ENCODE results near the gene GBE1. TPM values are rescaled to one million over a fixed set of nuclear protein-coding genes. Genes with fewer than 3 reads are reported as not detected.

Gene GBE1
- total and polyA plus RNA-seq, 8 donors: 3.7 to 14.1 (median 9.0) TPM

DNA sequence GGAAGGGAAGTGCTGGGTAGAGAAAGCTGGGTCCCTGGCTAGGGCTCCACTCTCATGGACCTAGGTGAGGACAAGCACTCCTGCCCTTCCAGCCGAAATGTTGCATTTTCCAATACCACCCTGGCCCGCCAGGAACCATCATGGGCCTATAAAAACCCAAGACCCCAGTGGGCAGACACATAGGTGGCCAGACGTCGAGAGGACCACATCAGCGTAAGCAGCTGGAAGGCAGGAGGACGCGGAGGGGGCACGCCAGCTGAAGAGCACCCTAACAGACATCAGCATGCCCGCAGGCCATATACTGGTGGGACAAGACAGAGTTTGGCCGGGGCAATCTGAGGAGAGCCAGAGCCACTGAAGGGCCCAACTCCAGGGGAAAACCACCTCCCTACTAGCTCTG is 98.3 kb downstream of the GBE1 start:
- DNase-seq (peak in 1 of 6 donors; percentile 41), FAIRE-seq (no peak), ATAC-seq (no peak)
- TF ChIP-seq, protein P1, sequence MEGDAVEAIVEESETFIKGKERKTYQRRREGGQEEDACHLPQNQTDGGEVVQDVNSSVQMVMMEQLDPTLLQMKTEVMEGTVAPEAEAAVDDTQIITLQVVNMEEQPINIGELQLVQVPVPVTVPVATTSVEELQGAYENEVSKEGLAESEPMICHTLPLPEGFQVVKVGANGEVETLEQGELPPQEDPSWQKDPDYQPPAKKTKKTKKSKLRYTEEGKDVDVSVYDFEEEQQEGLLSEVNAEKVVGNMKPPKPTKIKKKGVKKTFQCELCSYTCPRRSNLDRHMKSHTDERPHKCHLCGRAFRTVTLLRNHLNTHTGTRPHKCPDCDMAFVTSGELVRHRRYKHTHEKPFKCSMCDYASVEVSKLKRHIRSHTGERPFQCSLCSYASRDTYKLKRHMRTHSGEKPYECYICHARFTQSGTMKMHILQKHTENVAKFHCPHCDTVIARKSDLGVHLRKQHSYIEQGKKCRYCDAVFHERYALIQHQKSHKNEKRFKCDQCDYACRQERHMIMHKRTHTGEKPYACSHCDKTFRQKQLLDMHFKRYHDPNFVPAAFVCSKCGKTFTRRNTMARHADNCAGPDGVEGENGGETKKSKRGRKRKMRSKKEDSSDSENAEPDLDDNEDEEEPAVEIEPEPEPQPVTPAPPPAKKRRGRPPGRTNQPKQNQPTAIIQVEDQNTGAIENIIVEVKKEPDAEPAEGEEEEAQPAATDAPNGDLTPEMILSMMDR (IDR thresholded peaks at IDR 0.05): no peak
- WGBS, 2 donors: 97 to 99% methylated on average over 10 of the region's 10 CpGs
- Histone ChIP-seq H3K9me3 (no peaks in the 10 kb centered on the region), H3K4me1 (peaks cover 0 to 7% (median 6%) of the 10 kb centered on the region in 3 donors), H3K27ac (no peak overlapping the region), H3K36me3 (no peaks in the 10 kb centered on the region), H3K4me3 (no peak overlapping the region), H3K27me3 (no peaks in the 10 kb centered on the region)
- intact Hi-C loops (cut with DNase I): loop anchor here in 1 of 3 donors (10.0 kb wide), 1 partner anchor 472 kb away; no protein-coding TSS in a partner anchor

DNA sequence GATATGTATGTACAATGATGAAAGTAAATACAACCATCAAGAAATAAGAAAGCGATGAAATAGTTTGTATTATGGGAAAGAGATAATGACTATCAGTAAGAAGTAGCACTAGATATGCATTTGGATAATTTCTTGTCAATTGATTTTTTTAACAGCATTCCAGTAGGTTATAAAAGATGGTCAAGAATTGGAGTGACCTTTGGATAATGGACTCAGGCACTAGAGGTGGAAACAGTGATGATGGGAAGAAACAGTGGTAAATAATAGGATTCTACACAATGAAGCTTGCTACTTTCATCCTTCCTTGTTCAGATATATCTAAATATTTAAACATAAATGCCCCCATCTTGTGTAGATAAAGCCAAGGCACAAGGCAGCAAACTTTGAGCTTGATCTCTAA is 101.4 kb downstream of the GBE1 start:
- DNase-seq (no peak), FAIRE-seq (no peak), ATAC-seq (no peak)
- Histone ChIP-seq H3K27ac (no peak overlapping the region), H3K36me3 (no peaks in the 10 kb centered on the region), H3K9me3 (no peaks in the 10 kb centered on the region), H3K4me3 (no peak overlapping the region), H3K27me3 (no peaks in the 10 kb centered on the region), H3K4me1 (peaks cover 0 to 8% (median 7%) of the 10 kb centered on the region in 3 donors)
- 89 to 96% methylated on average over 1 of the region's 1 CpG for WGBS, 2 donors
- intact Hi-C loops (cut with DNase I): loop anchor here in 1 of 3 donors (10.0 kb wide), 1 partner anchor 475 kb away; no protein-coding TSS in a partner anchor
- TF ChIP-seq, protein P1 (IDR thresholded peaks at IDR 0.05): no peak

DNA sequence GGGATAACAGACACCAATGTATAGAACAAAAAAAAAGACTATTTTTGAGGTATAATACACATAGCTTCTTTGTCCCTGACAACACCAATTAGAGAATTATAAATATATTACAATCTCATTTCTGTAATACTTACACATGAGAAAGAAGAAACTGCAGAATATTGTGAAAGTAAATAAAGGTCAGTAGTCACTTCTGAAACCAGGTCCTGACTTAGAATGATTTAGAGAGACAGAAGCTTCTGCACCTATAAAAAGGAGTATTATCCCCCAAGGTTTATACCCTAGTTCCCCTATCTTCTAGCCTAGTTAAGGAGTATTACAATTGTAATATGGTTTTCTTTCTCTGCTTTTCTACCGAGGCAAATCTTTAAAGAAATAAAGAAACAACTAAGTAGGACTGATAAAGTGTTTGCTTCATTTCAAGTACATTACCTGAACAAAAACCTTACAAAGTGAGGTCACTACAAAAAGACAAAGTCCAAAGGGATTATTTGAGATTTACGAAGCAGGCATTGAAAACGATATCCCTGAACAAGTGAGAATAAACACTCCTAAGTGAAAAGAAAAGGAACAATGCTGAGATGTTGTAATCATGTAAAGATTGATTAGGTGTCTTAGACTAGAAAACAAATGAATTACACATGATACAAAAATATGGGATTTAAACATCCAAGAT is 103.0 kb downstream of the GBE1 start:
- FAIRE-seq (peak; percentile 34), ATAC-seq (no peak), DNase-seq (no peak)
- 19 to 23% methylated on average over 3 of the region's 3 CpGs for WGBS, 2 donors
- TF ChIP-seq, protein P1 (IDR thresholded peaks at IDR 0.05): no peak
- H3K4me1 ChIP-seq: peaks cover 0 to 8% (median 7%) of the 10 kb centered on the region in 3 donors
- H3K36me3 ChIP-seq: no peaks in the 10 kb centered on the region
- no peaks in the 10 kb centered on the region for H3K9me3 ChIP-seq
- no peaks in the 10 kb centered on the region for H3K27me3 ChIP-seq
- intact Hi-C loops (cut with DNase I): no loop called here
- no peak overlapping the region for H3K4me3 ChIP-seq
- H3K27ac ChIP-seq: no peak overlapping the region

DNA sequence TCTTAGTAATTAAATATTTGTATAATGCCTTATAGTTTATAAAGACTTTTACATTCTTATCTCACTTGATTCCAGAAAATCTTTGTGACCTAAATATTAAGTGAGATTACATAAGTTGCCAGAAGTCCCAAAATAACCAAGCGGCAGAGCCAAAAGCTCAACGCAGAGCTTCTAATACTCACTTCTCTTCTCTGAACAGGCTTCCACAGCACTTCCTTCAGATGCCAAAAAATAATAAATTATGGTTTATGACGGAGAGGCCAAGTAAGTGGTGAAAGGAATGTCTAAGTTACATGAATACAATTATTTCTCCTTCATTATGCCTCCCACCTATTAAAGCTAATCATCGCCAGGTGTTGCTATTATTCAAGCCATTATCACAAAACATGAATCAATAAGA is 110.3 kb downstream of the GBE1 start:
- no peak overlapping the region for H3K27ac ChIP-seq
- FAIRE-seq (no peak), ATAC-seq (no peak), DNase-seq (no peak)
- H3K4me3 ChIP-seq: no peak overlapping the region
- H3K9me3 ChIP-seq: no peaks in the 10 kb centered on the region
- intact Hi-C loops (cut with DNase I): no loop called here
- WGBS, 2 donors: 72 to 79% methylated on average over 4 of the region's 4 CpGs
- H3K27me3 ChIP-seq: no peaks in the 10 kb centered on the region
- TF ChIP-seq, protein P1 (IDR thresholded peaks at IDR 0.05): no peak
- H3K4me1 ChIP-seq: no peaks in the 10 kb centered on the region
- H3K36me3 ChIP-seq: no peaks in the 10 kb centered on the region

DNA sequence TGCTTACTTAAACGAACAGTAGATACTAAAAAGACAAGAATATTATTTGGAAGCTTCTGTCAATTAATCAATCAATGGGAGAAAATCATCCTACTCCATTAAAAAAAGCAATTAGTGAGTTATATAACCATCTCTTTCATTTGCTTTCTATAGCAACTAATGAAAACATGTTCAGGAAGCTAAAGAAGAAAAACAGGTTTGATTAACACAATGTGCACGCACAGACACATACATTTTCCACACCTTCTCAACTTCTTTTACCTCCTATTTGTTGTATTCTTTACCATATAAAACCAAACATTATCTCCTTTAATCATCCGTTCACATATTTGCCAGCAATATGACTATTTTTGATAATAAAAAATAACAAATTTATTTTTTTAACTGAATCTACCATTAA is 111.3 kb downstream of the GBE1 start:
- Histone ChIP-seq H3K4me1 (no peaks in the 10 kb centered on the region), H3K36me3 (no peaks in the 10 kb centered on the region), H3K27ac (no peak overlapping the region), H3K27me3 (no peaks in the 10 kb centered on the region), H3K9me3 (no peaks in the 10 kb centered on the region), H3K4me3 (no peak overlapping the region)
- WGBS, 2 donors: 88 to 92% methylated on average over 3 of the region's 3 CpGs
- ATAC-seq (no peak), FAIRE-seq (no peak), DNase-seq (no peak)
- intact Hi-C loops (cut with DNase I): no loop called here
- TF ChIP-seq, protein P1 (IDR thresholded peaks at IDR 0.05): no peak
